ENCODE results near the gene IGFBPL1. TPM values are rescaled to one million over a fixed set of nuclear protein-coding genes. Genes with fewer than 3 reads are reported as not detected.

Gene IGFBPL1
- total and polyA plus RNA-seq, 2 of the 13 experiments (the other 11 are each of a cell fraction or from before 2014, with no cell fraction given) = 0.24 TPM; not detected in 1

DNA sequence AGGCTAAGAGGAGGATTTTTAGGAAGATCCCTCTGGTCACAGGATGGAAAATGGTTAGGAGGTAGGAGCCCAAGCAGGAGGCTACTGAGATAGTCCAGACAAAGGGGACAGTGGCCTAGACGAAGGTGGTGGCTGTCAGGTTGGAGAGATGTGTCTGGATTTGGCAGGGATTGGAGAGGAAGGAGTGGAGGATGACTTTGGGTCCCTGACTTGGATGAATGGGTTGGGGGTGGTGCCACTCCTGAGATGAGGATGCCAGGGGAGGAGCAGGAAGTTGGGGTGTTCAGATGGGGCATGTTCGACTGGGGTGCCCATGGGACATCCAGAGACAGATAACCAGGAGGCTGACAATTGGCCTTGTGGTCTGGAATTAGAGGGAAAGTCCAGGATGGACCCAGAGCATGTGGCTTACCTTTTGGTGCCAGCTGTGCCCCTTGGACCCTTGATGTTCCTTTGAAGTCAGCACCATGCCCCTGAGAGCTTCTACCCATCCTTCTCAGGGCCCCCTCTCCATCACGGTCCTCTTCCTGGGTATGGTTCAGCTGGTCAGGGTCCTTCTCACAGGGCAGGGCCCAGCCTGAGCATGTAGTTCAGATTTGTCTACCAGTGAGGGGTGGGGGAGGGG, 15.1 kb upstream of the IGFBPL1 start:
- Histone ChIP-seq H3K4me1 (ENCODE audit: insufficient read depth, low read length) (peaks cover 91% of the 10 kb centered on the region), H3K4me3 (replicated peaks in 1 of 3; ENCODE audit: insufficient read depth in 1 of 3, low read depth in 2 of 3, low read length in 3 of 3) (peak overlapping the region in 1 of 3 experiments; percentile 24; a peak in 1 of 6 replicates), H3K79me2 (ENCODE audit: insufficient read depth, low read length) (peaks cover 5% of the 10 kb centered on the region), H3K27ac (ENCODE audit: extremely low read length, insufficient read depth, low read length) (no peak overlapping the region), H4K20me1 (ENCODE audit: insufficient read depth, low read length) (no peaks in the 10 kb centered on the region), H3K4me2 (ENCODE audit: low read depth, low read length) (peak overlapping the region; percentile 52; the same call in 1 of the 2 replicates), H3K9ac (ENCODE audit: insufficient read depth, low read depth, low read length) (no peak overlapping the region), H2AFZ (ENCODE audit: low read length) (no peak overlapping the region), H3K27me3 (ENCODE audit: control insufficient read depth in 1 of 2, insufficient read depth in 2 of 2, low read length in 2 of 2) (no peaks in the 10 kb centered on the region), H3K9me3 (ENCODE audit: low read length) (no peaks in the 10 kb centered on the region), H3K36me3 (replicated peaks in 1 of 2; ENCODE audit: control insufficient read depth in 1 of 2, insufficient read depth in 2 of 2, low read length in 2 of 2) (0 out of 5 replicates have a peak, but pooled peaks cover 0 to 2% of the 10 kb centered on the region in 2 experiments)
- CTCF ChIA-PET (ENCODE audit: low intra/inter-chr PET ratio, low total read pairs) = no interaction called here
- BruUV-seq (replicated peaks) = no TSS peak
- DNase-seq (ENCODE audit: low spot score) (no peak), FAIRE-seq (no peak), ATAC-seq (no peak)
- in situ Hi-C loops (cut with HindIII; ENCODE audit: extremely low pct_ligation_motif_present, low pct_unique_long_range_greater_than_20kb) (no loop called here), intact Hi-C loops (cut with micrococcal nuclease; ENCODE audit: unreplicated experiment) (loop anchor here (10.0 kb wide), 1 partner anchor 395 kb away; no protein-coding TSS in a partner anchor)
- TF ChIP-seq ZNF615 (CRISPR knock-in tag; IDR thresholded peaks at IDR 0.05; ENCODE audit: borderline replicate concordance) (no peak), ZNF687 (CRISPR knock-in tag; IDR thresholded peaks at IDR 0.05) (0 out of 2 replicates have a peak, but pooled peaks have one; percentile 13), HNRNPL (IDR thresholded peaks at IDR 0.05; ENCODE audit: low read depth, low read length) (0 out of 2 replicates have a peak, but pooled peaks have one; percentile 67)
- TF ChIP-seq, protein P1, sequence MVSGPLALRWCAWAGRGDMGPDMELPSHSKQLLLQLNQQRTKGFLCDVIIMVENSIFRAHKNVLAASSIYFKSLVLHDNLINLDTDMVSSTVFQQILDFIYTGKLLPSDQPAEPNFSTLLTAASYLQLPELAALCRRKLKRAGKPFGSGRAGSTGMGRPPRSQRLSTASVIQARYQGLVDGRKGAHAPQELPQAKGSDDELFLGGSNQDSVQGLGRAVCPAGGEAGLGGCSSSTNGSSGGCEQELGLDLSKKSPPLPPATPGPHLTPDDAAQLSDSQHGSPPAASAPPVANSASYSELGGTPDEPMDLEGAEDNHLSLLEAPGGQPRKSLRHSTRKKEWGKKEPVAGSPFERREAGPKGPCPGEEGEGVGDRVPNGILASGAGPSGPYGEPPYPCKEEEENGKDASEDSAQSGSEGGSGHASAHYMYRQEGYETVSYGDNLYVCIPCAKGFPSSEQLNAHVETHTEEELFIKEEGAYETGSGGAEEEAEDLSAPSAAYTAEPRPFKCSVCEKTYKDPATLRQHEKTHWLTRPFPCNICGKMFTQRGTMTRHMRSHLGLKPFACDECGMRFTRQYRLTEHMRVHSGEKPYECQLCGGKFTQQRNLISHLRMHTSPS (CRISPR knock-in tag; IDR thresholded peaks at IDR 0.05; ENCODE audit: low read depth) = peak; percentile 50; the same call in 1 of the 2 replicates
- TF ChIP-seq, protein P2, sequence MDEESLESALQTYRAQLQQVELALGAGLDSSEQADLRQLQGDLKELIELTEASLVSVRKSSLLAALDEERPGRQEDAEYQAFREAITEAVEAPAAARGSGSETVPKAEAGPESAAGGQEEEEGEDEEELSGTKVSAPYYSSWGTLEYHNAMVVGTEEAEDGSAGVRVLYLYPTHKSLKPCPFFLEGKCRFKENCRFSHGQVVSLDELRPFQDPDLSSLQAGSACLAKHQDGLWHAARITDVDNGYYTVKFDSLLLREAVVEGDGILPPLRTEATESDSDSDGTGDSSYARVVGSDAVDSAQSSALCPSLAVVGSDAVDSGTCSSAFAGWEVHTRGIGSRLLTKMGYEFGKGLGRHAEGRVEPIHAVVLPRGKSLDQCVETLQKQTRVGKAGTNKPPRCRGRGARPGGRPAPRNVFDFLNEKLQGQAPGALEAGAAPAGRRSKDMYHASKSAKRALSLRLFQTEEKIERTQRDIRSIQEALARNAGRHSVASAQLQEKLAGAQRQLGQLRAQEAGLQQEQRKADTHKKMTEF (CRISPR knock-in tag; IDR thresholded peaks at IDR 0.05) = no peak
- POLR2A ChIA-PET = no interaction called here
- WGBS (ENCODE audit: low lambda C conversion rate) = 59% methylated on average over 3 of the region's 3 CpGs

All from HepG2 (cell line).